ENCODE data around the gene FOXC1.

Gene FOXC1

DNA sequence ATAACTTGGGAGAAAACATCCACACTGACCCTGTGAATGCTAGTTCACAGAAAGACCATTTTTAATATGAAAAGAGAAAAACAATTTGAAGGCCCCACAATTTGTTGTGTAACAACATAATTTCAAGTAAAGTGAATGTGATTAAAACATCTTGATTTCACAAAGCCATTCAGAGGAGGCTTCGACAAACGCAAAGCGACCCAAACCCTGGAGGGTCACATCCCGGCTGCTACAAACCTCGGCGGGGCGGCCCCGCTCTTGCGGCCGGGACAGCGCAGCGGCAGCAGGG, 14.0 kb downstream of the FOXC1 start:
- Histone ChIP-seq H3K4me1 (ENCODE audit: control insufficient read depth, low read depth, low read length) (peaks cover 4% of the 10 kb centered on the region), H3K4me3 (ENCODE audit: low read length) (no peak overlapping the region), H3K27ac (ENCODE audit: low read length) (no peak overlapping the region), H3K9me3 (ENCODE audit: control insufficient read depth, low read depth, low read length) (no peaks in the 10 kb centered on the region), H3K9ac (ENCODE audit: low read length) (no peak overlapping the region), H3K36me3 (ENCODE audit: control insufficient read depth, low read depth, low read length) (no peaks in the 10 kb centered on the region), H3K27me3 (ENCODE audit: control insufficient read depth, insufficient read depth, low read length) (peaks cover 100% of the 10 kb centered on the region)

DNA sequence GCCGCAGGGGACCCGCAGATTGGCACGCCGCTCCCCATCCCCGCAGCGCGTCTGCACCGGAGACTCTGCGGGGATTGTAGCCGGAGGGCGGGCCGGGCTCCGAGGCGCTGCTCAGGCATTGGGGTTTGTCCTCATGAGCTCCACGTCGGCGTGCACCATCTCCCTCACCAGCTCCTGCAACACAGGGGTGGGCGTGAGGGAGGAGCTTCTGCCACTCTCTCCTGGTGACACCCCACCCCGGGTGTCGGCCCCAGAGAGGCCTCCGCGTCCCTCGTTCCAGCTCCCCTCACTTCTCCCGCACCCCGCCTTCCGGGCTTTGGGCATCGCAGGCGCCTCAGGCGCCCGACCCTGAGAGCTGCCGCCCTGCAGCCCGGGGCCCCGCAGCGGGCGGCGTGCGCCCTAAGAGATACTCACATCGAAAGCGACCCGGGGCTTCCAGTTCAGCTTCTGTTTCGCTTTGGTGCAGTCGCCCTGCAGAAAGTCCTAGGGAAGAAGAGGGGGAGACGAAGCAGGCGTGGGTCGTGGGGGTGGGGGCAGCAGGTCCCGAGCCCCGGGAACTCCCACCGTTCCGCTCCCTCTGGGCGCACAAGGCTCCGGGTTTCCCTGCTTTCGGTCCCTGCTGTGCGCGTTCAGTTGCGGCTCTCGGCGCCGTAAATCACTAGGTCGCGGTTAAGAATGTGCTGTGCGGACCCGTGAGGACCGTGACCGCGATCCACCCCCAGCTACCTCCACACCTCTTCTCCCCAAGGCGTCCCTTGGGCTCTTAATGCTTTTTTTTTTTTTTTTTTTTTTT, 14.5 kb downstream of the FOXC1 start:
- Histone ChIP-seq H3K27me3 (ENCODE audit: control insufficient read depth, insufficient read depth, low read length) (peaks cover 100% of the 10 kb centered on the region), H3K27ac (ENCODE audit: low read length) (no peak overlapping the region), H3K9me3 (ENCODE audit: control insufficient read depth, low read depth, low read length) (no peaks in the 10 kb centered on the region), H3K4me3 (ENCODE audit: low read length) (peak overlapping the region; percentile 30), H3K36me3 (ENCODE audit: control insufficient read depth, low read depth, low read length) (no peaks in the 10 kb centered on the region), H3K9ac (ENCODE audit: low read length) (no peak overlapping the region), H3K4me1 (ENCODE audit: control insufficient read depth, low read depth, low read length) (peaks cover 4% of the 10 kb centered on the region)

GRCh38 chr6:1624851-1625781, 15.4 kb downstream of the FOXC1 start:
- Histone ChIP-seq H3K36me3 (ENCODE audit: control insufficient read depth, low read depth, low read length) (no peaks in the 10 kb centered on the region), H3K9ac (ENCODE audit: low read length) (no peak overlapping the region), H3K4me1 (ENCODE audit: control insufficient read depth, low read depth, low read length) (peaks cover 4% of the 10 kb centered on the region), H3K27ac (ENCODE audit: low read length) (no peak overlapping the region), H3K4me3 (ENCODE audit: low read length) (peak overlapping the region; percentile 3), H3K27me3 (ENCODE audit: control insufficient read depth, insufficient read depth, low read length) (peaks cover 99% of the 10 kb centered on the region), H3K9me3 (ENCODE audit: control insufficient read depth, low read depth, low read length) (no peaks in the 10 kb centered on the region)

- H3K9me3 ChIP-seq (ENCODE audit: control insufficient read depth, low read depth, low read length), result no peaks in the 10 kb centered on the region
- no peak overlapping the region for H3K4me3 ChIP-seq (ENCODE audit: low read length)
- H3K27me3 ChIP-seq (ENCODE audit: control insufficient read depth, insufficient read depth, low read length), result peaks cover 97% of the 10 kb centered on the region
Measured at GRCh38 chr6:1625794-1626435, 16.2 kb downstream of the FOXC1 start.

DNA sequence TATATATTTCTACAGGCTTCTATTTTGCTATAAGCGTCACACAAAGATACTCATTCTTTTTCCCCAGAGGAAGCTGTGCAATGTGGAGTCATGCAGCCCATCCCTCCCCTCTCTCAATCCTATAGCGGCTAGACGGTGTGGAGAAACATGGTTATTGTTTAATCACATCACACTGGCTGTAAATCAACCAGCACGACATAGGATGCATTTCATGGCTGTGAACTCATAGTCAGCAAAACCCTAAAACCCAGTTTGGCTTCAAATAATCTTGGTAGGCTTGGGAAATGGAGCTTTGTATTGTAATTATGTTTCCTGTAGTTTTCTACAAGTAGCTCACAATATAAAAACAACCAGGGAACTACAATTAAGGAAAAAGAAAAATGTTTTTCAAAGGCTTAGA, 16.8 kb downstream of the FOXC1 start:
- H3K9me3 ChIP-seq (ENCODE audit: control insufficient read depth, low read depth, low read length), result no peaks in the 10 kb centered on the region
- H3K4me1 ChIP-seq (ENCODE audit: control insufficient read depth, low read depth, low read length), result peaks cover 4% of the 10 kb centered on the region
- no peak overlapping the region for H3K4me3 ChIP-seq (ENCODE audit: low read length)
- peaks cover 92% of the 10 kb centered on the region for H3K27me3 ChIP-seq (ENCODE audit: control insufficient read depth, insufficient read depth, low read length)
- H3K27ac ChIP-seq (ENCODE audit: low read length), result no peak overlapping the region
- no peak overlapping the region for H3K9ac ChIP-seq (ENCODE audit: low read length)
- no peaks in the 10 kb centered on the region for H3K36me3 ChIP-seq (ENCODE audit: control insufficient read depth, low read depth, low read length)

More at GRCh38 chr6:1625794-1626435, 16.2 kb downstream of the FOXC1 start:
- Histone ChIP-seq H3K9ac (ENCODE audit: low read length) (no peak overlapping the region), H3K27ac (ENCODE audit: low read length) (no peak overlapping the region), H3K4me1 (ENCODE audit: control insufficient read depth, low read depth, low read length) (peaks cover 4% of the 10 kb centered on the region), H3K36me3 (ENCODE audit: control insufficient read depth, low read depth, low read length) (no peaks in the 10 kb centered on the region)

DNA sequence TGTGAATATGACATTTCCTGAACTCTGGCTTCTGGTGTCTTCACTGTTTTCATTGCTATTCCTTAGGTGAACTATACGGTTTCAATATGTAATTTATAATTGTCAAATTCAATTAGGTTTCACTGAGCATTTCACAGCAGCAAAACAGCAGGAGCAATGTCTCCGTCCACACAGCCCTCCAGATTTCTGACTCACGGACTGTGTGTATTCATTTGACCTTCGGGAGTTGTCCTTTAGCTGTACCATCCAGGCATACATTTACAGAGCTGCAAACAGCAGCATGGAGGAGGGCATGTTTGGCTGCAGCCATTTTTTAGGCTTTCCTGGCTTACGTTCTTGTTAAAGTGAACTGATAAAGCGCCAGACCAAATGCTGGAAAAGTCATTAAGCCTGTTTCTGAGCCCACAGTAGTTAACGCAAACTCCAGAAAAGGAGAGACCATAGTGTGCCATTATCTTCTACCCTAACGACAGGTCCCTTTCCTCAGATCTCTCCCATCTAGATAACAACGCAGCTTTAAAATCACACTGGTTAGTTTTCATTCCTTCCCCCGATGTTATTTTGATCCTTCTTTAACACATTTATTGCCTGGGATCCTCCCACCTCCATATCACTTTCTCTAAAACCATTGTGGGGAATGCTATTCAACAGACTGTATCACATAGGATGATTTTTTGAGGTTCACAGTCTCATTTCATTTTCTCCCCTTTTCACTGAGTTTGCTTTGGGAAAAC, 18.3 kb downstream of the FOXC1 start:
- Histone ChIP-seq H3K9ac (ENCODE audit: low read length) (no peak overlapping the region), H3K4me3 (ENCODE audit: low read length) (no peak overlapping the region), H3K36me3 (ENCODE audit: control insufficient read depth, low read depth, low read length) (no peaks in the 10 kb centered on the region), H3K27ac (ENCODE audit: low read length) (no peak overlapping the region), H3K27me3 (ENCODE audit: control insufficient read depth, insufficient read depth, low read length) (peaks cover 77% of the 10 kb centered on the region), H3K4me1 (ENCODE audit: control insufficient read depth, low read depth, low read length) (peaks cover 4% of the 10 kb centered on the region), H3K9me3 (ENCODE audit: control insufficient read depth, low read depth, low read length) (no peaks in the 10 kb centered on the region)

- Histone ChIP-seq H3K27ac (ENCODE audit: low read length) (no peak overlapping the region), H3K36me3 (ENCODE audit: control insufficient read depth, low read depth, low read length) (no peaks in the 10 kb centered on the region), H3K9me3 (ENCODE audit: control insufficient read depth, low read depth, low read length) (no peaks in the 10 kb centered on the region), H3K4me1 (ENCODE audit: control insufficient read depth, low read depth, low read length) (peaks cover 4% of the 10 kb centered on the region), H3K27me3 (ENCODE audit: control insufficient read depth, insufficient read depth, low read length) (peaks cover 63% of the 10 kb centered on the region), H3K4me3 (ENCODE audit: low read length) (no peak overlapping the region), H3K9ac (ENCODE audit: low read length) (no peak overlapping the region)
Measured at GRCh38 chr6:1629316-1629715, 19.6 kb downstream of the FOXC1 start.

GRCh38 chr6:1630212-1630770, 20.6 kb downstream of the FOXC1 start:
- peaks cover 3% of the 10 kb centered on the region for H3K4me1 ChIP-seq (ENCODE audit: control insufficient read depth, low read depth, low read length)
- H3K4me3 ChIP-seq (ENCODE audit: low read length), result no peak overlapping the region
- no peak overlapping the region for H3K9ac ChIP-seq (ENCODE audit: low read length)
- peaks cover 54% of the 10 kb centered on the region for H3K27me3 ChIP-seq (ENCODE audit: control insufficient read depth, insufficient read depth, low read length)
- no peaks in the 10 kb centered on the region for H3K9me3 ChIP-seq (ENCODE audit: control insufficient read depth, low read depth, low read length)
- H3K27ac ChIP-seq (ENCODE audit: low read length), result no peak overlapping the region
- H3K36me3 ChIP-seq (ENCODE audit: control insufficient read depth, low read depth, low read length), result no peaks in the 10 kb centered on the region

- Histone ChIP-seq H3K4me1 (ENCODE audit: control insufficient read depth, low read depth, low read length) (no peaks in the 10 kb centered on the region), H3K9me3 (ENCODE audit: control insufficient read depth, low read depth, low read length) (no peaks in the 10 kb centered on the region), H3K9ac (ENCODE audit: low read length) (no peak overlapping the region), H3K4me3 (ENCODE audit: low read length) (no peak overlapping the region), H3K27me3 (ENCODE audit: control insufficient read depth, insufficient read depth, low read length) (peaks cover 49% of the 10 kb centered on the region), H3K36me3 (ENCODE audit: control insufficient read depth, low read depth, low read length) (no peaks in the 10 kb centered on the region), H3K27ac (ENCODE audit: low read length) (no peak overlapping the region)
Measured at GRCh38 chr6:1630771-1631217, 21.1 kb downstream of the FOXC1 start.

- peaks cover 44% of the 10 kb centered on the region for H3K27me3 ChIP-seq (ENCODE audit: control insufficient read depth, insufficient read depth, low read length)
- H3K4me3 ChIP-seq (ENCODE audit: low read length), result no peak overlapping the region
- H3K9ac ChIP-seq (ENCODE audit: low read length), result no peak overlapping the region
- no peaks in the 10 kb centered on the region for H3K9me3 ChIP-seq (ENCODE audit: control insufficient read depth, low read depth, low read length)
- H3K27ac ChIP-seq (ENCODE audit: low read length), result no peak overlapping the region
- H3K36me3 ChIP-seq (ENCODE audit: control insufficient read depth, low read depth, low read length), result no peaks in the 10 kb centered on the region
- no peaks in the 10 kb centered on the region for H3K4me1 ChIP-seq (ENCODE audit: control insufficient read depth, low read depth, low read length)
Measured at GRCh38 chr6:1631251-1631650, 21.5 kb downstream of the FOXC1 start.
